NCI-H1048 (cell line): ENCODE measurements around the gene HOXD13.

ENCODE experiments used
- DNase-seq: peaks from one replicate; lab custom pipeline; 2025; lab: John Stamatoyannopoulos, UW

The HOXD13 gene

GRCh38 chr2:176121190-176122051 lies 28.9 kb downstream of the HOXD13 start:
- no peak for DNase-seq

- DNase-seq = no peak
Observed at GRCh38 chr2:176122052-176122682, 29.6 kb downstream of the HOXD13 start.

GRCh38 chr2:176122683-176123410 lies 30.3 kb downstream of the HOXD13 start, which contains the start of gene HOXD9:
Gene HOXD9 (plus strand): TSS chr2:176122719. CDS start chr2:176122769, 50 bp downstream.
- no peak for DNase-seq

GRCh38 chr2:176123411-176124109 lies 31.0 kb downstream of the HOXD13 start:
- DNase-seq = no peak

- DNase-seq = no peak
Observed at GRCh38 chr2:176124110-176124946, 31.8 kb downstream of the HOXD13 start.

- no peak for DNase-seq
Observed at GRCh38 chr2:176124947-176125771, 32.6 kb downstream of the HOXD13 start.

- no peak for DNase-seq
Observed at GRCh38 chr2:176125772-176126054, 33.2 kb downstream of the HOXD13 start.

- DNase-seq = peak; percentile 49
Observed at GRCh38 chr2:176126929-176127773, 34.6 kb downstream of the HOXD13 start.

GRCh38 chr2:176127774-176128072 lies 35.2 kb downstream of the HOXD13 start:
- DNase-seq = no peak

GRCh38 chr2:176128172-176128981 lies 35.9 kb downstream of the HOXD13 start:
- DNase-seq = no peak

GRCh38 chr2:176128982-176129796 lies 36.7 kb downstream of the HOXD13 start, which contains the start of gene HOXD8:
Gene HOXD8 (plus strand): TSS chr2:176129705. CDS start chr2:176130367, 662 bp downstream.
- DNase-seq = peak; percentile 35

GRCh38 chr2:176129813-176130146 lies 37.3 kb downstream of the HOXD13 start:
- DNase-seq = no peak

- DNase-seq = no peak
Observed at GRCh38 chr2:176130147-176130956, 37.8 kb downstream of the HOXD13 start.

- no peak for DNase-seq
Observed at GRCh38 chr2:176130957-176131847, 38.7 kb downstream of the HOXD13 start.

GRCh38 chr2:176131848-176132158 lies 39.3 kb downstream of the HOXD13 start:
- no peak for DNase-seq
